GM18519 (cell line): ENCODE results near the gene SMIM30.
"Not testable (repeated sequence)": the region's sequence is repeated elsewhere in the genome, so short reads cannot be mapped to it uniquely, and the experiment has no call there.

Experiments used
- ATAC-seq: cut with Tn5 transposase; IDR thresholded peaks from one replicate; pipeline ENCODE4 v1.9.1; 2021; ENCODE audit warnings: mild to moderate bottlenecking, moderate library complexity; ENCODE audit not compliant: unreplicated experiment, low FRiP score

SMIM30 gene, protein sequence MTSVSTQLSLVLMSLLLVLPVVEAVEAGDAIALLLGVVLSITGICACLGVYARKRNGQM

GRCh38 chr7:113118074-113118959, at the start of gene SMIM30:
TSS of gene SMIM30 (minus strand) at chr7:113118554. CDS start at chr7:113117578, 976 bp downstream.
- peak; percentile 96 for ATAC-seq

- ATAC-seq = not testable (repeated sequence)
Measured at GRCh38 chr7:113166176-113166575, 47.8 kb upstream of the SMIM30 start.

GRCh38 chr7:113161050-113161449, 42.7 kb upstream of the SMIM30 start:
- ATAC-seq = no peak

DNA sequence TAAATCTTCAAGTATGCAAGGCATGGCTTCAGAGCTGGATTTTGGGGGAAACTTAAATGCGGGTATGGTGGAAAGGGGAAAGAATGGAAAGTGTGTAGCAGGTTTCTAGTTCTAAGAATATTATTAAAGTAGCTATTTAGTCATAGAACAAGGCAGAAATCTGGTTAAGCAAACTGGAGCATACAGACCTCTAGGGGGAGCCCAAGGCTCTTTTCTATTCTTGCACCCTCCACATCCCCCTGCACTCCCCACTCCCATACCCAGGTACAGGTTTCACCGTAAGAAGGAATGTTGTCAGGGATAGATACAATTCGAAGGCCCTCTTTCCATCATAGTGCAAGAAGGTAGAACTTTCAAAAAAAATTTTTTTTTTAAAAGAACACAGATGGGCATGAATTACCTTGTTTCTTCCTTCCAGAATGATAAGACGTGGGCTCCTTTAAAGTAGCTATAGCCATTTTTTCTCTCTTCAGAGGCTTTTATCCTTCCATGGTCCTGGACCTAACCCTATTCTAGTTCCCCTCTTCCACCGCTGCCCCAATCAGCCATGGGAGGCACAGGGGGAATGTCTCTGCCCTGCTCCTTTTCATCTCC, 41.5 kb upstream of the SMIM30 start:
- peak; percentile 67 for ATAC-seq

DNA sequence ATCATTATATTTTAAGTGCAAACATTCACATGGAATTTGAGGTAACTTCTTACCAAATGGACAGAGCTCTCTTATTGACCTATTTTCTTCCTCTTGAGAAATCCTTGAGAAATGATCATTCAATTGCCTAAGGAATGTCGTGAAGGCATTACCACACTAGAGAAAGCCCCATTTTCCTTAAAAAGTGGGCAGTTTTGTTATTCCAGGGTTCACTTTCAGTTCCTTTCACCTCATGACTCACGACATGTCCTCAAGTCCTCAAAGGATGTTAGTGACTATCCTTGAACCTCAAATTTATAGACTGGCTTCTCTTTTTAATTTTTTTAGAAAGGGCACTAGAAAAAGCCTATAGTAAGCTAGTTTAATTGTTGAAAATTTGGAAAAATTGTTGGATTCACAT, 40.4 kb upstream of the SMIM30 start:
- ATAC-seq = no peak

- ATAC-seq = no peak
Measured at GRCh38 chr7:113154117-113154516, 35.8 kb upstream of the SMIM30 start.

DNA sequence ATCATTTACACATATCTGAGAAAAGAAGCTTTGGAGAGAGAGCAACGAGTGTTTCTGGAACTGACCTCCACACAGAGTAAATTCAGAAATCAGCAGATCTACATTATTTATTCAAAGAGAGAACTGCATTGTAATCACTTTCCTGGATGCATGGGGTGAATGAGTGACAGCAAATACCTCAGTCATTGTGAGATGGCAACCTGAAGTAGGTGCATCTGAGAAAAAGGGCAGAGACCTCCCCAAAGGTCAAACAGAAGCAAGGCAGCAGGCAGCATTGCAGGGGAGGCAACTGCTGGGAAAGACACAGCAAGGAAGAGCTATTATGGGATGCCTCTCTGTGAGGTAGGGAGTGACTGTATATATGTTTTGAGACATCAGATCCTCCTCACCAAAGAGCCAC, 26.5 kb upstream of the SMIM30 start:
- ATAC-seq = no peak

GRCh38 chr7:113143486-113144257, 25.3 kb upstream of the SMIM30 start:
- peak; percentile 37 for ATAC-seq

DNA sequence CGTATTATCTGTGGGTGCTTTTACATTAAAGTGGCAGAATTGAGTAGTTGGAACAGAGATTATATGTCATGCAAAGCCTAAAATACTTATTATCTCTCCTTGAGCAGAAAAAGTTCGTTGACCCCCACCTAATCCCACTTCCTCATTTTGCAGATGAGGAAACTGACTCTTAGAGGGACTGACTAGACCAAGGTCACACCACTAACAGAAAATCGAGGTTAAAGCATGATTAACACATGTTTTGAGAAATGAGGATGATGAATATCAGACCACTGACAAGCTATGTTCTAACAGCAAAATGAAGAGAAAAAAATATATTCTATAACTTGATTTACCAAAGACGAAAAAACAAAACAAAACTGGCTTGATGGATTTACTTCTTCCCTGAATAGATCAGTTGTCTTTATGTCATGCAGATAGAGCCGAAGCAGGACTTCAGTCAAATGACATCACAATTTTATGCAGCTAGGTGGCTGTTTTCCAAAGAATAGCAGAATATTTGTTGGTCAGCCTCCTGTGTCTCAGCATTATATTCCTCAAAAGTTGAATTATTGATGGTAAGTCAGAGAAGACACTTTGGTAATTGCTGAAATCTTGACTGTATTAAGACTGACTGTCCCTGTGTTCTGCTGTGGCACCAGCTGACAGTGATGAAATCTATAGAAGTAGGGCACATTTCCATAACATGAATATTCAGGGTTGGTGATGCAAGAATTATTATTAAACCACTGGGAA, 24.2 kb upstream of the SMIM30 start:
- ATAC-seq = peak; percentile 54

- ATAC-seq = no peak
Measured at GRCh38 chr7:113141803-113142202, 23.4 kb upstream of the SMIM30 start.

GRCh38 chr7:113140956-113141355, 22.6 kb upstream of the SMIM30 start:
- no peak for ATAC-seq

DNA sequence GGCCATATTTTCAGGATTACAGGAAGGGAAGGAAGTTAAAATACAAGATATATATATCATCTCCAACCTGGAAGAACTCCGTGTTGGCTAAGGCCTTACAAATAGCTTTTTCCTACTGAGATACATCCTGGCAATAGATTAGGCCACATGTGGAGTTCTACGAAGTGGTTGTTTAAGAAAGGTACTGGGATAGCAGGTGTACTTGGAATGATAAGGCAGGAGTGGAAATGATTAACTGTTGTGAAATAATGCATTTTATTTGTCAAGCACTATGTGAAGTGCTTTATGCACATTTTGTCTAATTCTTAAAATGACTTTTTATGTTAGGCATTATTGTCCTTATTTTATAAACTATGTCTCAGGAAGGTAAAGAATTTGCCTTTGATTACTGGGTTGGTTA, 18.9 kb upstream of the SMIM30 start:
- ATAC-seq = no peak

DNA sequence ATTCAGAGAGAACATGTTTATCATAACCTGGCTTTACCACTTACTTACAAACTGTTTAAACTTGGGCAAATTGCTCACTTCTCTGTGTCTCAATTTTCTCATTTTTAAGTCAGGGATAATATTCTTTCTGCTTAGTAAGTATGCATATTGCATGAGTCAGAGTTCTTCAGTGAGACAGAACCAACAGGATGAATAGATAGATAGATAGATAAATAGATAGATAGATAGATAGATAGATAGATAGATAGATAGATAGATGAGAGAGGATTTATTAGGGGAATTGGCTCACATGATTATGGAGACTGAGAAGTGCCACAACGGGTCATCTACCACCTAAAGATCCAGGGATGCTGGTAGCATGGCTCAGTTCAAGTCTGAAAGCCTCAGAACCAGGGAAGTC, 15.7 kb upstream of the SMIM30 start:
- ATAC-seq = no peak

GRCh38 chr7:113131367-113131766, 13.0 kb upstream of the SMIM30 start:
- ATAC-seq = no peak

DNA sequence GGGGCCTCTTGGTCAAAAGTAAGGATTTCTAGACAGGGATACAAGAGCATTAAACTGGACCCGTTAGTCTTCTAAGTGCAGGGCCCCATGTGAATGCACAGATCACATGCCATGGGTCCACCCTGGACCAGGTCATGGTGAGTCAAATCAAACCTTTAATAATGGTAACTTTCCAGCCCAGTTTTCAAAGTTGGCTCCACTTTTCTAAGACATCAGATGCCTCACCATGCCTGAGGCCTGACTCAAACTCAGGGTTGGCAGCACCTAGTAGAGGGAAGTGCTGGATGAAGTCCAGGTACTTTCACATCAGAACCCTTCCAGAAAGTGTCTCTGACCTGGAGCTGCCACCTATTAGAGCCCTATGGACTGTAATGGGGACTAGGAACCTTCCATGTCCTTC, 9.7 kb upstream of the SMIM30 start:
- ATAC-seq = no peak

GRCh38 chr7:113125728-113126127, 7.4 kb upstream of the SMIM30 start:
- no peak for ATAC-seq

GRCh38 chr7:113122744-113123143, 4.4 kb upstream of the SMIM30 start:
- no peak for ATAC-seq

GRCh38 chr7:113120647-113121046, 2.3 kb upstream of the SMIM30 start:
- ATAC-seq = no peak

GRCh38 chr7:113119429-113119828, 1.1 kb upstream of the SMIM30 start:
- no peak for ATAC-seq

DNA sequence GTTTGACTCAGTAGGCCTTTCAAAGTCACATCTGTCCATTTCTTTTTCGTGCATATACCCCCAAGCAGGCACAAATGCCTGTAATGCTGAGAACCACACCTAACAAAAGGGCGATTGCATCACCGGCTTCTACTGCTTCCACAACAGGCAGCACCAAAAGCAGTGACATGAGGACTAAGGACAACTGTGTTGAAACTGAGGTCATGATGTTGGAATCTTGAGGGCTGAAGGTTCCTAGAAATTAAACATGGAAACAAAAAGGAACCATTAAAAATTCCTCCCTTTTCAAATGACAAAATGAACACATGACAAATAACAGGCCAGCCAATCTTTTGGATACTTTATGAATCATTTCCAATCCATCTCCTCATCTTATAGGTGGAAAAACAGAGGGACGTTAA, 980 bp downstream of the SMIM30 start:
- not testable (repeated sequence) for ATAC-seq
